OCI-LY3 (cell line): Measurements from ENCODE around the gene AOAH.

Source experiments
- EZH2phosphoT487 ChIP-seq: fragments of 200-600 bp; shearing (Covaris generic); IDR thresholded peaks from 2 replicates; pipeline ENCODE4 v1.6.1; 2018; ENCODE audit warnings: antibody characterized with exemption, mixed run types, low read depth
- TF ChIP-seq, protein P1 (sequence below): fragments of 200-600, 300-600 bp; sonication (generic); IDR thresholded peaks from 2 replicates; pipeline ENCODE4 v1.5.1; 2014; ENCODE audit warnings: antibody characterized with exemption, low read length, low read depth

- no peak for TF ChIP-seq EZH2phosphoT487
- TF ChIP-seq, protein P1, sequence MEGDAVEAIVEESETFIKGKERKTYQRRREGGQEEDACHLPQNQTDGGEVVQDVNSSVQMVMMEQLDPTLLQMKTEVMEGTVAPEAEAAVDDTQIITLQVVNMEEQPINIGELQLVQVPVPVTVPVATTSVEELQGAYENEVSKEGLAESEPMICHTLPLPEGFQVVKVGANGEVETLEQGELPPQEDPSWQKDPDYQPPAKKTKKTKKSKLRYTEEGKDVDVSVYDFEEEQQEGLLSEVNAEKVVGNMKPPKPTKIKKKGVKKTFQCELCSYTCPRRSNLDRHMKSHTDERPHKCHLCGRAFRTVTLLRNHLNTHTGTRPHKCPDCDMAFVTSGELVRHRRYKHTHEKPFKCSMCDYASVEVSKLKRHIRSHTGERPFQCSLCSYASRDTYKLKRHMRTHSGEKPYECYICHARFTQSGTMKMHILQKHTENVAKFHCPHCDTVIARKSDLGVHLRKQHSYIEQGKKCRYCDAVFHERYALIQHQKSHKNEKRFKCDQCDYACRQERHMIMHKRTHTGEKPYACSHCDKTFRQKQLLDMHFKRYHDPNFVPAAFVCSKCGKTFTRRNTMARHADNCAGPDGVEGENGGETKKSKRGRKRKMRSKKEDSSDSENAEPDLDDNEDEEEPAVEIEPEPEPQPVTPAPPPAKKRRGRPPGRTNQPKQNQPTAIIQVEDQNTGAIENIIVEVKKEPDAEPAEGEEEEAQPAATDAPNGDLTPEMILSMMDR: no peak
Observed at GRCh38 chr7:36653663-36654355, 70.5 kb downstream of the AOAH start.
